BE2C (cell line): Measurements from ENCODE around the gene SPARC.
A peak's percentile ranks its signal among the peaks of the same experiment; 100 is the strongest.

Experiments used
- DNase-seq: peaks from one replicate; pipeline ENCODE4 v3.0.0-alpha.2; 2020
- H3K27me3 ChIP-seq: fragments of 250-450 bp; sonication (Bioruptor Pico); 2 replicates; pipeline ENCODE4 v1.5.1; 2020; ENCODE audit warnings: mild to moderate bottlenecking
- H3K36me3 ChIP-seq: fragments of 250-450 bp; sonication (Bioruptor Pico); 2 replicates; pipeline ENCODE4 v1.5.1; 2020; ENCODE audit warnings: mild to moderate bottlenecking
- H3K4me1 ChIP-seq: fragments of 250-450 bp; sonication (Bioruptor Pico); 2 replicates; pipeline ENCODE4 v1.5.1; 2020
- H3K4me3 ChIP-seq: 2 replicates; pipeline ENCODE4 v1.5.1; 2011; ENCODE audit warnings: low read depth, low read length
- H3K9me3 ChIP-seq: fragments of 250-450 bp; sonication (Bioruptor Pico); 2 replicates; pipeline ENCODE4 v1.5.1; 2020
- CTCF ChIP-seq: IDR thresholded peaks from 2 replicates; pipeline ENCODE4 v1.5.1; 2012; ENCODE audit warnings: mild to moderate bottlenecking, low read depth, low read length

The SPARC gene

GRCh38 chr5:151673421-151673820, 13.3 kb downstream of the SPARC start:
- no peak for DNase-seq
- Histone ChIP-seq H3K4me1 (peaks cover 9% of the 10 kb centered on the region), H3K36me3 (no peaks in the 10 kb centered on the region), H3K9me3 (no peaks in the 10 kb centered on the region), H3K4me3 (no peak overlapping the region), H3K27me3 (no peaks in the 10 kb centered on the region)
- TF ChIP-seq CTCF: no peak

- Histone ChIP-seq H3K4me1 (peaks cover 9% of the 10 kb centered on the region), H3K36me3 (no peaks in the 10 kb centered on the region)
These were observed 14.2 kb downstream of the SPARC start for GRCh38 chr5:151672516-151672915.

GRCh38 chr5:151671950-151672349, 14.8 kb downstream of the SPARC start:
- no peaks in the 10 kb centered on the region for H3K9me3 ChIP-seq
- no peaks in the 10 kb centered on the region for H3K27me3 ChIP-seq
- TF ChIP-seq CTCF: no peak
- H3K4me3 ChIP-seq: no peak overlapping the region
- H3K4me1 ChIP-seq: peaks cover 9% of the 10 kb centered on the region
- no peaks in the 10 kb centered on the region for H3K36me3 ChIP-seq
- DNase-seq: no peak

More at GRCh38 chr5:151672516-151672915, 14.2 kb downstream of the SPARC start:
- Histone ChIP-seq H3K27me3 (no peaks in the 10 kb centered on the region), H3K4me3 (no peak overlapping the region), H3K9me3 (no peaks in the 10 kb centered on the region)
- DNase-seq: no peak
- TF ChIP-seq CTCF: no peak

- DNase-seq: no peak
- peaks cover 9% of the 10 kb centered on the region for H3K4me1 ChIP-seq
These were observed 15.6 kb downstream of the SPARC start for GRCh38 chr5:151670953-151671636.

GRCh38 chr5:151670083-151670686, 16.5 kb downstream of the SPARC start:
- Histone ChIP-seq H3K4me3 (no peak overlapping the region), H3K4me1 (peaks cover 9% of the 10 kb centered on the region), H3K36me3 (no peaks in the 10 kb centered on the region), H3K9me3 (no peaks in the 10 kb centered on the region), H3K27me3 (no peaks in the 10 kb centered on the region)
- no peak for TF ChIP-seq CTCF
- DNase-seq: peak; percentile 30

More at GRCh38 chr5:151670953-151671636, 15.6 kb downstream of the SPARC start:
- Histone ChIP-seq H3K9me3 (no peaks in the 10 kb centered on the region), H3K4me3 (no peak overlapping the region), H3K27me3 (no peaks in the 10 kb centered on the region), H3K36me3 (no peaks in the 10 kb centered on the region)
- TF ChIP-seq CTCF: no peak

GRCh38 chr5:151667083-151667482, 19.6 kb downstream of the SPARC start:
- TF ChIP-seq CTCF: no peak
- Histone ChIP-seq H3K4me3 (no peak overlapping the region), H3K36me3 (no peaks in the 10 kb centered on the region), H3K4me1 (peaks cover 9% of the 10 kb centered on the region), H3K9me3 (no peaks in the 10 kb centered on the region), H3K27me3 (no peaks in the 10 kb centered on the region)
- no peak for DNase-seq
